GM19438 (cell line): ENCODE data around the gene IZUMO1.
"Not testable (repeated sequence)": the region's sequence is repeated elsewhere in the genome, so short reads cannot be mapped to it uniquely, and the experiment has no call there.

ENCODE experiments used
- ATAC-seq: cut with Tn5 transposase; IDR thresholded peaks from one replicate; pipeline ENCODE4 v1.9.1; 2021; ENCODE audit warnings: low read depth; ENCODE audit not compliant: unreplicated experiment

Gene IZUMO1

DNA sequence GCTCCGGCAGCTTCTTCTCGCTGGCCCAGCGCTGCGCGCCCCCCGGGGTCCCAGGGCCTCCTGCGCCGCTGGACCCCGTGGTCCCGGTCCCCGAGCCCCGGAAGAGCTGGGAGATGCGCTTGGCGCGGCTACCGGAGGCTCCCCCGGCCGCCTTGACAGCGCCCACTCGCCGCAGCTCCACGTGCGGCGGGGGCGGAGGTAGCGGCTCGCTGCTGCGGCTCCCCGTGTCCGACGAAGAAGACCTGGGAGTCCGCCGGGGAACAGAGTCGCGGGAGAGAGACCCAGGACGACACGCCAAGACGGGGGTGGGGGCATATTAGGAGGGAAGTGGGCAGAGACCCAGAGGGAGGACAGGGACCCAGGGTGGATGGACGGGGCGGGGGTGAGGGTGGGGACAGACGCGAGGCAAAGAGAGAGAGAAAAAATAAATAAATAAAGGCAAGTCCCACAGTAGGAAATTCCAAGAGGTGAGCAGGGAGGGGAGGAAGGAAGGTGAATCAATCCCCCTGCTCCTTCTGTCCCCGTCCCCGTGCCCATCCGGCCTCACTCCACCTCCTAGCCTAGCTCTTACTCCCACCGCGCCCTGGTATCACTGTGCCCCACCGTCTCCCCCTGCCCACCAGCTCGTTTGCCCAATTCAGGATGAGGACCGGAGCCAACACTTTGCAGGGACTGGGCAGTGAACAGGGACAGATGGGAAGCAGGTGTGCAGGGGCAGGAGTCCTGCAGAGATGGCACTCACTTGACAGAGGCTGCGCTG, 7.1 kb downstream of the IZUMO1 start:
- no peak for ATAC-seq

DNA sequence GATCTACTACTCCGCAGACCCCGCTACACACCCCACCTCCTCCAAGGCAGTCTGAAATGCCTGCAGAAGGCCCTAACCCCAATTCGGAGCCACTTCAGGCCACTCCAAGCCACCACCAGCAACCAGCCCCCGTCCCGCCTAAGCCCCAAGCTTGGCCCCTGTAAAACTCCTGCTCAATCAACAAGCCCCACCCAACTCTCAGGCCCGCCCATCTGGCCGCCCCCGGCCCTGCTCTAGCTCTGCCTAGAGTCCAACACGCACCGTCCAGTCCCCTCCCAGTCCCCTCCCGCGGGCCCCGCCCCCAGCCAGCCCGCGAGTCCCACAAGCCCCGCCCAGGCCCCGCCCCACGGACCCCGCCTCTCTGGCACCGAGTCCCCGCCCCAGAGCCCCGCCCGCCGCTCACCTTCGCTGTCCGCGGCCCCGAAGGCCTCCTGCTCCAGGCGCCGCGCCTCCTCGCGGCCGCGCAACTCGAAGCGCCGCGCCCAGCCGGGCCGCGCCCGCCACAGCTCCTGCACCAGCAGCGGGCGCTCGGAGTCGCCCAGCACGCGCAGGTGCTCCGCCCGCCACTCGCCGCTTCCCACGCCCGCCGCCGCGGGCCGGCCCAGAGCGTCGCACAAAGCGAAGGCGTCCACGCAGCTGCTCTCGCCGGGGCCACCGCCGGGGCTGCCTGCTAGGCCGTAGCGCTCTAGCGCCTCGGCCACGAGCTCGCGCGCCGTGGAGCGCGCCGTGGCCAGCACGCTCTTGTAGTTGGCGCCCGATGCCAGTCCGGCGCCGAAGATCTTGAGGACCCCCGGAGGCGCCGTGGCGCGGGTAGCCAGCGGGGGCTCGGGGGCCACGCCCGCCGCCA, 7.9 kb downstream of the IZUMO1 start:
- peak; percentile 79 for ATAC-seq

DNA sequence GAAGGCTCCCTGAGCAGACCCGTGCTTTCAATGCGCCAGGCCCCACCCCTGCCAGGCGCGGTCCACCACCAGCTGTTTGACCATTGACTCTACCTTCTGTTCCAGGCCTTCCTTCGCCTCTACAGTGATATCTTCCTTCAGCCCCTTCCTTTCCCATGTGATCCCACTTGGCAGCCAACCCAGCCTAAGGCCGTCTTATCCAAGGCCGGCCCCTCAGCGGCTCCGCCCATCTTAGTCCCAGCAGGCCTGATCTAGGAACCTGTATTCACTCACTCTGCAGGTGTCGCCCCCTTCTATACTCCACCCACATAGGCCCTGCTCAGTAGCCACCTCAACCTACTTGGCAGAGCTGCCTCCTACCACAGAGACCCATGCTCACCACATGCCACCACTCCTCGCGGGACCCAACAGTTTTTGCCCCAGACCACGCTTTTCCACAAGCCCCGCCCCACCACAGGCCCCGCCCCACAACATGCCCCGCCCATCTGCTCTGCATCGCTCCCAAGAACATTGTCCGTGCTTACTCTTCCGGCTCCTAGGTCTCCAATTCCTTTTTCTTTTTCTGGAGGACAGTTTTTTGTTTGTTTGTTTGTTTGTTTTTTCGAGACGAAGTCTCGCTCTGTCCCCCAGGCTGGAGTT, 9.2 kb downstream of the IZUMO1 start:
- ATAC-seq = no peak

DNA sequence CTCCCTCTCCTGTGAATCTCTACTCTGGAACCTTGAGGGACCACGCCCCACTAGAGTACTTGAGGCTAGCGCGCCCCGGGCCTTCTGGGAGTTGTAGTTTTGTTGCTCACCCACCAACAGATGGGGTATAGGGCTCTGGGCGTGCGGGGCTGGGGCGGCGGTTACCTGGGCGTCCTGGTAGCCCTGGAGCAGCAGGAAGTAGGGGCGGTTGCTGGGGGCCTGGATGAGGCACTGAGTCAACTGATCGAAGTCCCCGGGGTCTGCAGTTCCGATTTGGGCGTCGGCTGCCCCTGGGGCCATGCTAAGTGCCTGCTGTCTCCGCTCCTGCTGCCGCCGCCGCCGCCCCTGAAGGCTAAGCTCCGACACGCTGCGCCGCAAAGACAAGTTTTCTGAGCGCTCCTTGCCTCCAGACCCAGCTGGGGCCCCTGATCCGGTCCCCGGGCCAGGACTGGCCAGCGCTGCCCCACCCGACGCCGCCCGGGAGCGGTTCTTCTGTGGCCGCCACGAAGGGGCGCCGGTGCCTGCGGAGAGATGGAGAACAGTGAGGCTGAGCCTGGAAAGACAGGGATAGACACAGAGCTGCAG, 11.6 kb downstream of the IZUMO1 start:
- no peak for ATAC-seq

DNA sequence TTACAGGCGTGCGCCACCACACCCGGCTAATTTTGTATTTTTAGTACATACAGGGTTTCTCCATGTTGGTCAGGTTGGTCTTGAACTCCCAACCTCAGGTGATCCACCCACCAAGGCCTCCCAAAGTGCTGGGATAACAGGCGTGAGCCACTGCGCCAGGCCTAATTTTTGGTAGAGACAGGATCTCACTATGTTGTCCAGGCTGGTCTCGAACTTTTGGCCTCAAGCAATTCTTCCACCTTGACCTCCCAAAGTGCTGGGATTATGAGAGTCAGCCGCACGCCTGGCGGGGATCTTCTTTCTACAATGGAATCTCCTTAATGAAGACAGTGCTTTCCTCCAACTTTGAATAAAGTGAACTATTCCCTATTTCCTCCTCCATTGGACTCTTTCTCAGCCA, 12.1 kb downstream of the IZUMO1 start:
- ATAC-seq = no peak

DNA sequence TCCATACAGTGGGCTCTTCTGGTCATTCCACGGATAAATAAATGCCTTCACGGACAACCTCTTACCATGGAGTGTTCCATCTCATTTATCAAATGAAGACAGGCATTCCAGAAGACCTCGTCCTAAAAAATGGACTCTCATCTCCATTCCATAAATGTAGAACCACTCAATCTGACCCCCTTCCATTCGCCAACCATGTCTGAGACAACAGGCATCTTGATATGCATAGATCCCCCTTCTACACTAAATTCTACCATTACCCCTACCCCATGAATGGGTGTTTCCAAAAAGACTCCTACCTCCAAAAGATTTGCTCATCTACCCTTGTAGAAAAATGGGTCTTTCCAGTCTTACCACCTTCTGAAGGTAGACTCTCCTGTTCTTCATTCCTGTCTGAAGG, 15.3 kb downstream of the IZUMO1 start:
- ATAC-seq = no peak

DNA sequence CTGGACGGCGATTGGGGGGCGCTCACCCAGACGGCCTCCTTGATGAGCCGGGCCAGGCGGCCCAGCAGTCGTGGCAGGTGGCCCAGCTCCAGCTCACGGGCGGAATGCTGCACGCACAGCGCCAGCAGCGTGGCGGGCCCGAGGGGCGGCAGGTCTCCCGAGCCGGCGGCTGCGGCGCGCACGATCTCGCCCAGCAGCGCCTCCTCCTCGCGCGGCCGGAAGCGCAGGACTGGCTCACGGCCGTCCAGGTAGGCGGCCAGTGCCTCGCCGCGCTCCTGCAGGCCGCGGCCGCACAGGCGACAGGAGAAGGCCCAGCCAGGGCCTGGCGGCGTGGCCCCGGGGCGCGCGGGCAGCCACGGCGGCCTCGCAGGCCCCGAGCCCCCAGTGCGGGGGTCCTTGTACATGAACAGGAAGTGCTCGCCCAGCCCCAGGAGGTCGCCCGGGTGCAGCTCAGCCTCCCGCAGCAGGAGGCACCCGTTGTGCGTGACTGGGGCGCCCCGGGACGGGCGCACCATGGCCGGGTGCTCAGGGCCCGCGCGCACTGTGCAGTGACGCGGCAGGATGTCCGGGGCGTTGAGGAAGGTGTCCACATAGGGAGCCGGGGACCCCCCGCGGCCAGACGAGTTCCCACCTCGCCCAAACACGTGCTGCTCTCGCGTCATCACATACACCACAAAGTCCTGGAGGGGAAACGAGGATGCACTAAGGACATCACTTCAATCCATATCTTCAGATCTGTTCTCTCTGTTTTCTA, 17.6 kb downstream of the IZUMO1 start:
- no peak for ATAC-seq

DNA sequence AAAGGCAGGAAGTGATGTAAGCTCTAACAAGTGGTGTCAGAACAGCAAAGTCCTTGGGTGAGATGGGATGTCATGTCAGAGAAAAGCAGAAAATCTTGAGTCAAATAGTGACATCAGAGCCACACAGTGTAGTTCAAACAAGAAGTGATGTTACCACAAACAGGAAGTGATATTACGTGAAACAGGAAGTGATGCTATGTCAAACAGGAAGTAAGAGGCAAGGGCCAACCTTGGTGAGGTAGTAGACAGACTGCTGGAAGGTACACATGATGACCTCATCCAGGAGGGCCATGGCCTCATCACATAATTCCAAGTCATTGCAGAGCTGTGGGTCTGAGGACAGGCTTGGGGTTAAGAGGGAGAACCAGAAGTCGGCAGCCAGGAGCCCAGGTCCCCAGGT, 20.2 kb downstream of the IZUMO1 start:
- no peak for ATAC-seq

DNA sequence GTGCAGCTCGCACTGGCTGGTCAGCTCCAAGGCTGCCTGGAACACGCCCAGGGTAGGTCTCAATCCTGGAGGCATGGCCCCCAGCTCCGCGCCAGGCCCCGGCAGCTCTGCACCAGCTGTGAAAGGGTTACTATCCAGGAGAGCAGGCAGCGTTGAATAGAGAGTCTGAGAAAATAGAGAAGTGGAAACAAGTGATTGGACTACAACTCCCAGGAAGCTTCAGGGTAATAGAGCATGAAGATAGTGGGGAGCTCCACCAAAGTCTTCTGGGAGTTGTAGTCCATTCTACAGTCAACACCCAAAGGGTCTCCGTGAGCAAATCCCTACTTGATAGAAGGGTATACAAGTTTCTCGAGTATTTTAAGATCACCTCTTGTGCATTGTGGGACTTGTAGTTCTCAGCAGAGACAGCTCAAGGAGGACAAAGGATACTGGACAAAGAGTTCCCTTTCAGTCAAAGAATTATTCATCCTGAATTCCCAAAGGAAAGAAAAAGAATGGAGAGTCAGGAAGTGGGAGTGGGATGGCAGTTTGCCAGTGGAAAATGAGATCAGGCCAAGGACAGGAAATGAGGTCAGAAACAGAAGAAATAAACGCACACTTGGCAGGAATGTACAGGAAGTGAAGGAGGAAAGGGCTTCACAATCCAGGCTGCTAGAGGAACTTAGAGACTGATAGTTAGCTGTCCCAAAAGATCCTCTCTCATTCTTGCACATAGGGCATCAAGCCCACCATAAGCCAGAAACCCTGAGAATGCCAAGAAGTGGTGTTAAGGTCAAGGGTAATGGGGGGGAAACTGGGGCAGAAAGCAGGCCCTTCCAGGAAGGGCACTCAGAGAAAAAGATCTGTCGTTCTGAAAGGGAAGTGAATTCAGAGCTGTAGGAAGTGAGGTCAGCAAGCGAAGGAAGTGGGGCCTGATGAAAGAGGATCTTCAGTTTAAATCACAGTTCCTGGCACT, 21.6 kb downstream of the IZUMO1 start:
- no peak for ATAC-seq

DNA sequence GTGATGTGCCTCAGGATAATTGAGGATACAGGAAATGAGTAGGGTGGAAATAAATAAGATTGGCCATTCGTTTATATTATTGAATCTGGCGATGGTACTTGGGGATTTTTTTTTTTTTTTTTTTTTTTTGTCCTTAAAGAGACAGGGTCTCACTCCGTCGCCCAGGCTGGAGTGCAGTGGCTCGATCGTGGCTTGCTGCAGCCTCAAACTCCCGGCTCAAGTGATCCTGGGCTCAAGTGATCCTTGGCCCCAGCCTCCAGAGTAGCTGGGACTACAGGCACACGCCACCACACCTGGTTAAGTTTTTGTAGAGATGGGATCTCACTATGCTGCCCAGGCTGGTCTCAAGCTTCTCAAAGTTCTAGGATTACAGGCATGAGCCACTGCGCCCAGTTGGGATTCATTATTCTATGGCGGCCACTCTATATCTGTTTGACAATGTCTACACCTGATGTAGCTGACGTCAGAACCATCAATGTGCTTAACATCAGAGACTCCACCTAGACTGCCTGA, 24.5 kb downstream of the IZUMO1 start:
- no peak for ATAC-seq

DNA sequence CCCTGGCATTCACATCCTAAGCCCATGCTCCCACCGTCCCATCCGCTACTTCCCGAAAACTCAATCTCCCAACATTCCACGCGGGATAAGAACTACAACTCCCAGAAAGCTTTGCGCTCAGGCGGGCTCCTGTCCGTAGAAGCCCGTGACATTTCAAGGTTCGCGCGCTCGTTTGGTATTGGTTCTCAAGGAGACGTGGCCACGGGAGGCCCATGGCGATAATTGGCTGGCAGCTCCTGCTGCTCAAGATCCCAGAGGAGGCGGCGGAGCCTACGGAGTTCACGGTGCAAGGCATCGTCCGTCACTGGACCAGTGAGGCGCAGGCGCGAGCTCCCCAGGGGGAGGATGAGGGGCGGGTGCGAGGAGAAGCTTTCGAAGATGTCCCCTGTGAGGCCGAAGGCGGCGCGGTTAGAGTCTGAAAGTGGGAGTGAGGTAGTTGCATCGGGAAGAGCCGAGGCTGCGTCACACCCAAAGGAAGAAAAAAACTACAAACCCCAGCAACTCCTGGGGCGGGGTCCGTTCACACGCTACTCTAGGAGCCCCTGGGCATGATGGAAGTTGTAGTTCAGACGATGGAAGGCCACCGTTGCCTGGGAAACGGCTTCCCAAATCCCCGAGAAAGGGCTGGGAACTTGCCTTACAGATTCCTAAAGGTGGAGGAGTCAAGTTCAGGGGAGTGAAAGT, 26.0 kb downstream of the IZUMO1 start:
- peak; percentile 83 for ATAC-seq

DNA sequence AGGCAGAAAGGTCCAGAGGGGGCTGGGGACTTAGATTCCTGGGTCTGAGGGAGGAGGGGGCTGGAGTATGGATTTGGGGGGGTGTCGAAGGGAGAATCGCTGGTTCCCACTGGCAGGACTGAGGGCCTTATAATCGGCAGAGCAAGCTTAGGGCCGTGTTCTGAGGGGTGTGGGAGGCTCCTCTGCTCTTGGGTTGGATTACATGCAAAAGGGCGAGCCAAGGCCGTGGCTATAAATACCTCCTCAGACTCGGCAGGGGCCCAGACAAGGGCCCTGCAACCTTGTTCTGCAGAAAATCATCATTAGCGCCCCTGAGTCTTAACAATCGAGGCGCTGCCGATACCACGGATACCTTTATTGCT, 26.5 kb downstream of the IZUMO1 start:
- ATAC-seq = no peak

DNA sequence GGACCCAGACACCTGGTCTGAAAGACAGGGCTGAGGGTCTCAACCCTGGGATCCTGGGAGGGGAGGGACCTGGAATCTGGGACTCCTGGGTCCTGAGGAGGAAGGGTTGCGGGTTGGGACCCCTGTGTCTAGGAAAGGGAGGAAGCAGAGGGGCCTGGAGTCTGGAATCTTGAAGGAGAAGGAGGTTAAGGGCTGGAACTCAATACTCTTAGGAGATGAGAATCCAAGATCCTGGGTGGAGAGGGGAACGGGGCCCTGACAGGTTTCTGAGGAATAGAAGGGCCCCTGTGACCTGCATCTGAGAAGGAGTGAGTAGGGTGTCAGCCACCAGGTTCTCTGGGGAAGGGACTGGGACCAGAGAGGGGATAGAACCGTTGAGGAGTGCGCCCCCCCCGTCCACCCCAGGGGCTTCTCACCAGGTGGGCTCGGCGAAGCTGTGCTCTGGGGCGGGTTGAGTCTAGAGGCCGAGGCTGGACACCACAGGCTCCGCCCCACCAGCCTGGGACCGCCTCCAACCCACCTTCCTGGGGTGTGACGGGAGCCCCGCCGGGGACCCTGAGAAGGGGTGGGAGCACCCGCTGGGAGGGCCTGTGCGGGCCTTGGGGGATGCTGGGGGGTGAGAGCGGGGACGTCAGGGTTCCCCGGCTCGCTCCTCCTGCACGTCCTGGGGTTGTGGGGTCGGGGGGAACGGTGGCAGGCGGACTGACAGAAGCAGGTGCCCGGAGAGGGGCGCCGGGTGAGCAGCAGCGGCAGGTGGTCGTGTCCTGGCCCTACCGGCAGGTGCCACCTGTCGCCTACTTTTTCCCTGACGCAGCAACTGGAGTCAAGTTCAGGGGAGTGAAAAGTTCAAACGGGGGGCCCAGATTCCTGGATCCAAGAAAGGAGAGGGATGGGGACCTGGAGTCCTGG, 27.2 kb downstream of the IZUMO1 start, which contains the start of gene MAMSTR:
Gene MAMSTR (minus strand): TSS at position 463 of the 909 bp plus-strand sequence. CDS start 694 bp downstream, outside the sequence.
- no peak for ATAC-seq

DNA sequence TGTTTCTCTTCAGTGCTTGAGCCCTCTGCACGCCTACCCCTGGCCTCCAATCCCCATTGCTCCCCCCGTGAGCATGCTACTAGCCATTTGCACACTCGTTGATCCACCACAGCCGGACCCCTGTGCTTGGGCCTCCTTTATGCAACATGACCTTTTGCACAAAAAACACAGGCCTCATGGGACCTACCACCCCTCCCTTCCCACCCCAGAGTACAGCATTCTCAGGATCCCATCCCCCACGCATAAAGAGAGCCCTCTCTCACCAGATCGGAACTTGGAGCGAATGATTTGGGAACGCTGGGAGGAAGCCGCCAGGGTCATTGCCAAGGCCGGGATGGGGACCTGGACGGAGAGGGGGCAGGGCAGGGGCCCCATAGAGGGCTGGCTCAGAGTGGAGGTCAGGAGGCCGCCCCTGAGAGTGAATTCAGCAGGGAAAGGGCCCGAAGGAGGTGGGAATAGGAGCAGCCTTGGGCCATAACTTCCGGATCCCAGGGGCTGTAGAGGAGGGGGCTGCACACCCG, 27.9 kb downstream of the IZUMO1 start:
- ATAC-seq = no peak

DNA sequence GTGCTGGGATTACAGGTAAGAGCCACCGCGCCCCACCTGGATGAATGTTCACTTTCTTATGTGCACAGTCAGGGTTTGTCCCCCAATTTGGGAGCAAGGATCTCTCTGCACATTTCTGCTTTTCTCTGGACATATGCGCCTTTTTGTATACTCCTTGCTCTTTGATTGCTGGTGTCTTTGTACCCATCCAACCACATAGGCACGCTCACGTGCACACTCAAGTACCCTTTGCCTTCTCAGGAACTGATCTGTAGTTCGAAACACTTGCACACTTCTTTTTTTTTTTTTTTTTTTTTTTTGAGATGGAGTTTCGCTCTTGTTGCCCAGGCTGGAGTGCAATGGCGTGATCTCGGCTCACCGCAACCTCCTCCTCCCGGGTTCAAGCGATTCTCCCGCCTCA, 28.6 kb downstream of the IZUMO1 start:
- ATAC-seq = not testable (repeated sequence)

DNA sequence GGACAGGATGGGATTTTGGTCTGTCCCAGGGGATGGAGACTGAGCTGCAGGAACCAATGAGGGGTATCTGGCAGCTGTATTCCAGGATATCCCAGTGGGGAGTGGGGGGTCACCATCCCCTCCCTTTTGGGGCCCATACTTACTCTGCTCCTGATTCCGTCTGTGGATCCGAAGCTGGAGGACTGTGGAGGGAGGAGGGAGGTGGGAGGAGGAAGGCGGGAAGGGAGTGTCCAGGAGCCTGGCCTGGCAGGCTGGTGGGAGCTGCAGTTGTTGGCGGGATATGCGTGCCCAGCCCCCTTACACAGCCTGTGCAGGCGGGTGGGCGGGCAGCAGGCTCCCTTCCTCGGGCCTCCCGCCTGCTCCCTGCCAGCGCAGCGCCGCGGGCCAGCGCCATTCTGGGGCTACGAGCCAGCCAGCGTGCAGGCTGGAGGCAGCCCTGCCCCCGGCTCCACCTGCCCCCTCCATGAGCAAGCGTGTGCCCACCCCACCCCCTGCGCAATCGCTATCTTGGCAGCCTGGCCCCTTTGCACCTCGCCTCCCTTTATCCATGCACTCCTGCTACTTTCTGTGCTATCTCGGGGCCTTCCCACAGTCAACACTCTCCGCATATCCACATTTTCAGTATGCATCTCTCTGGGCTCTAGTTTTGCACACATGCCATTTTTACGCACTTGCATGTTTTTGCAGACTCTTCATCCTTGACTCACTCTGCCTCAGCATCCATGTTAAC, 30.0 kb downstream of the IZUMO1 start:
- no peak for ATAC-seq
